ENCODE data around the gene NACC2. TPM values are rescaled to one million over a fixed set of nuclear protein-coding genes. Genes with fewer than 3 reads are reported as not detected.

The NACC2 gene
- total and polyA plus RNA-seq, 4 donors: 4.8 to 17.8 (median 8.8) TPM

- no peak for DNase-seq (ENCODE audit: low spot score)
- TF ChIP-seq HNF4G (IDR thresholded peaks at IDR 0.05): no peak
- TF ChIP-seq ATF3 (IDR thresholded peaks at IDR 0.05): no peak
- no peak for TF ChIP-seq GABPA (IDR thresholded peaks at IDR 0.05 in 1 of 2, conservative IDR thresholded peaks at IDR 0.05 in 1 of 2)
- no peak for TF ChIP-seq JUND (IDR thresholded peaks at IDR 0.05)
- TF ChIP-seq EGR1 (IDR thresholded peaks at IDR 0.05; ENCODE audit: low read depth in 2 of 2): no peak
- TF ChIP-seq TAF1 (conservative IDR thresholded peaks at IDR 0.05): no peak
- no peak for TF ChIP-seq SP1 (IDR thresholded peaks at IDR 0.05)
- TF ChIP-seq ZBTB33 (IDR thresholded peaks at IDR 0.05): no peak
- no peak for TF ChIP-seq FOXA1 (IDR thresholded peaks at IDR 0.05)
- TF ChIP-seq FOXA2 (IDR thresholded peaks at IDR 0.05): no peak
- no peak for TF ChIP-seq MAX (IDR thresholded peaks at IDR 0.05)
- TF ChIP-seq RXRA (IDR thresholded peaks at IDR 0.05): no peak
- no peak for TF ChIP-seq REST (IDR thresholded peaks at IDR 0.05)
- peaks cover 0 to 6% (median 0%) of the 10 kb centered on the region in 4 donors for H3K36me3 ChIP-seq (ENCODE audit: control insufficient read depth in 4 of 4, insufficient read depth in 3 of 4, low read depth in 1 of 4, low read length in 3 of 4)
- H3K4me3 ChIP-seq (ENCODE audit: low read depth in 1 of 3, low read length in 3 of 3): no peak overlapping the region
- H3K9me3 ChIP-seq (ENCODE audit: control insufficient read depth in 4 of 4, low read length in 3 of 4): no peaks in the 10 kb centered on the region
- peak overlapping the region; percentile 57 to 80 for H3K27ac ChIP-seq (ENCODE audit: low read depth in 1 of 2, low read length in 2 of 2)
- peaks cover 17 to 47% (median 30%) of the 10 kb centered on the region in 4 donors for H3K4me1 ChIP-seq (ENCODE audit: control insufficient read depth in 4 of 4, insufficient read depth in 4 of 4, low read length in 3 of 4)
- no peak overlapping the region for H3K9ac ChIP-seq (ENCODE audit: low read depth in 1 of 2, low read length in 2 of 2)
- H3K27me3 ChIP-seq (ENCODE audit: control insufficient read depth in 4 of 4, insufficient read depth in 4 of 4, low read length in 3 of 4): no peaks in the 10 kb centered on the region
- 91% methylated on average over 21 of the region's 21 CpGs for WGBS
These were observed 86.4 kb downstream of the NACC2 start for GRCh38 chr9:136008693-136008997.

- Histone ChIP-seq H3K27ac (ENCODE audit: low read depth in 1 of 2, low read length in 2 of 2) (peak overlapping the region; percentile 57 to 80), H3K4me1 (ENCODE audit: control insufficient read depth in 4 of 4, insufficient read depth in 4 of 4, low read length in 3 of 4) (peaks cover 17 to 49% (median 32%) of the 10 kb centered on the region in 4 donors), H3K27me3 (ENCODE audit: control insufficient read depth in 4 of 4, insufficient read depth in 4 of 4, low read length in 3 of 4) (no peaks in the 10 kb centered on the region), H3K36me3 (ENCODE audit: control insufficient read depth in 4 of 4, insufficient read depth in 3 of 4, low read depth in 1 of 4, low read length in 3 of 4) (peaks cover 0 to 6% (median 0%) of the 10 kb centered on the region in 4 donors), H3K4me3 (ENCODE audit: low read depth in 1 of 3, low read length in 3 of 3) (no peak overlapping the region), H3K9me3 (ENCODE audit: control insufficient read depth in 4 of 4, low read length in 3 of 4) (no peaks in the 10 kb centered on the region), H3K9ac (ENCODE audit: low read depth in 1 of 2, low read length in 2 of 2) (peak overlapping the region; percentile 27 to 60)
- 53% methylated on average over 24 of the region's 24 CpGs for WGBS
- DNase-seq (ENCODE audit: low spot score): peak; percentile 58
- TF ChIP-seq MAX (IDR thresholded peaks at IDR 0.05) (no peak), REST (IDR thresholded peaks at IDR 0.05) (peak; percentile 47), GABPA (IDR thresholded peaks at IDR 0.05 in 1 of 2, conservative IDR thresholded peaks at IDR 0.05 in 1 of 2) (no peak), ATF3 (IDR thresholded peaks at IDR 0.05) (no peak), FOXA2 (IDR thresholded peaks at IDR 0.05) (no peak), JUND (IDR thresholded peaks at IDR 0.05) (no peak), RAD21 (IDR thresholded peaks at IDR 0.05) (no peak), HNF4G (IDR thresholded peaks at IDR 0.05) (peak; percentile 54), HNF4A (conservative IDR thresholded peaks at IDR 0.05) (peak; percentile 78 to 90), EGR1 (IDR thresholded peaks at IDR 0.05; ENCODE audit: low read depth in 2 of 2) (no peak), CTCF (IDR thresholded peaks at IDR 0.05; ENCODE audit: low read depth, low read length, missing input control) (no peak), RXRA (IDR thresholded peaks at IDR 0.05) (peak; percentile 54 to 78), TAF1 (conservative IDR thresholded peaks at IDR 0.05) (no peak), NR2F2 (IDR thresholded peaks at IDR 0.05) (peak; percentile 40), FOXA1 (IDR thresholded peaks at IDR 0.05) (no peak), SP1 (IDR thresholded peaks at IDR 0.05) (peak; percentile 89)
These were observed 87.0 kb downstream of the NACC2 start for GRCh38 chr9:136007934-136008692.

Measured in liver (tissue), 9 donors.